Left lung (tissue), 10 donors: ENCODE data around the gene PEX5L. TPM values are rescaled to one million over a fixed set of nuclear protein-coding genes. Genes with fewer than 3 reads are reported as not detected.

Experiments
- ATAC-seq: fragments of 200-7000 bp; cut with Tn5 transposase; one replicate; pipeline ENCODE4 v1.9.1; 2020; ENCODE audit warnings: moderate library complexity
- DNase-seq, 4 donors: peaks; one replicate each; pipeline ENCODE4 v3.0.0-alpha.2; 2013 to 2020
- H3K27ac ChIP-seq, 2 donors: fragments of 200-600 bp; sonication (generic) in 1 of 2; one replicate each; pipeline versions ENCODE4 v1.5.0 to v1.8.0; 2020 to 2021
- H3K27me3 ChIP-seq, 2 donors: fragments of 200-600 bp; sonication (generic) in 1 of 2; one replicate each; pipeline versions ENCODE4 v1.5.0 to v1.8.0; 2020 to 2021
- H3K36me3 ChIP-seq, 2 donors: fragments of 200-600 bp; sonication (generic) in 1 of 2; one replicate each; pipeline versions ENCODE4 v1.5.0 to v1.8.0; 2020 to 2021
- H3K4me1 ChIP-seq, 2 donors: fragments of 200-600 bp; one replicate each; pipeline ENCODE4 v1.8.0; 2021
- H3K4me3 ChIP-seq, 2 donors: fragments of 200-600 bp; sonication (generic) in 1 of 2; one replicate each; pipeline versions ENCODE4 v1.5.0 to v1.8.0; 2020 to 2021; ENCODE audit warnings: mild to moderate bottlenecking in 1 of 2
- H3K9me3 ChIP-seq, 2 donors: fragments of 200-600 bp; sonication (generic) in 1 of 2; one replicate each; pipeline versions ENCODE4 v1.5.0 to v1.8.0; 2020 to 2021
- intact Hi-C, 2 donors: fragments of 100-400 bp; cut with DNase I; formaldehyde crosslinking; loops; one replicate each; pipeline versions ENCODE4 v1.11.2 to v1.14.2; 2022
- polyA plus RNA-seq, 6 donors: library from polyadenylated mRNA; unstranded; fragments of 120-200 nt; gene quantifications; one replicate each; pipeline ENCODE4 v1.2.1, GENCODE V29; 2013; ENCODE audit not compliant: insufficient read length in 6 of 6
- total RNA-seq, 2 donors: library from RNA; stranded (reverse); fragmentation: NEBNext Ultra II Directional; extraction: Animal tissue kit (Norgen Biotek cat#: 25700); gene quantifications; one replicate each; pipeline ENCODE4 v1.2.1, GENCODE V29; 2021
- TF ChIP-seq, protein P1 (sequence below), 2 donors: fragments of 200-600 bp; sonication (generic) in 1 of 2; IDR thresholded peaks; one replicate each; pipeline versions ENCODE4 v1.5.0 to v1.8.0; 2021; ENCODE audit warnings: antibody characterized with exemption in 2 of 2
- donor health status: DM: no; HTN: yes; CAD: no.
- donor health status: DM: no; HTN: no; CAD: no.

Gene PEX5L
- total and polyA plus RNA-seq, 8 donors = 0.33 to 0.63 (median 0.49) TPM; not detected in 2

- Histone ChIP-seq H3K36me3 (no peaks in the 10 kb centered on the region), H3K4me1 (no peaks in the 10 kb centered on the region), H3K4me3 (no peak overlapping the region), H3K9me3 (no peaks in the 10 kb centered on the region), H3K27ac (no peak overlapping the region), H3K27me3 (no peaks in the 10 kb centered on the region)
- TF ChIP-seq, protein P1, sequence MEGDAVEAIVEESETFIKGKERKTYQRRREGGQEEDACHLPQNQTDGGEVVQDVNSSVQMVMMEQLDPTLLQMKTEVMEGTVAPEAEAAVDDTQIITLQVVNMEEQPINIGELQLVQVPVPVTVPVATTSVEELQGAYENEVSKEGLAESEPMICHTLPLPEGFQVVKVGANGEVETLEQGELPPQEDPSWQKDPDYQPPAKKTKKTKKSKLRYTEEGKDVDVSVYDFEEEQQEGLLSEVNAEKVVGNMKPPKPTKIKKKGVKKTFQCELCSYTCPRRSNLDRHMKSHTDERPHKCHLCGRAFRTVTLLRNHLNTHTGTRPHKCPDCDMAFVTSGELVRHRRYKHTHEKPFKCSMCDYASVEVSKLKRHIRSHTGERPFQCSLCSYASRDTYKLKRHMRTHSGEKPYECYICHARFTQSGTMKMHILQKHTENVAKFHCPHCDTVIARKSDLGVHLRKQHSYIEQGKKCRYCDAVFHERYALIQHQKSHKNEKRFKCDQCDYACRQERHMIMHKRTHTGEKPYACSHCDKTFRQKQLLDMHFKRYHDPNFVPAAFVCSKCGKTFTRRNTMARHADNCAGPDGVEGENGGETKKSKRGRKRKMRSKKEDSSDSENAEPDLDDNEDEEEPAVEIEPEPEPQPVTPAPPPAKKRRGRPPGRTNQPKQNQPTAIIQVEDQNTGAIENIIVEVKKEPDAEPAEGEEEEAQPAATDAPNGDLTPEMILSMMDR (IDR thresholded peaks at IDR 0.05) = no peak
- no peak for DNase-seq
- ATAC-seq = no peak
- intact Hi-C loops = no loop called here
Measured at GRCh38 chr3:179833294-179833693, 203.4 kb downstream of the PEX5L start.

DNA sequence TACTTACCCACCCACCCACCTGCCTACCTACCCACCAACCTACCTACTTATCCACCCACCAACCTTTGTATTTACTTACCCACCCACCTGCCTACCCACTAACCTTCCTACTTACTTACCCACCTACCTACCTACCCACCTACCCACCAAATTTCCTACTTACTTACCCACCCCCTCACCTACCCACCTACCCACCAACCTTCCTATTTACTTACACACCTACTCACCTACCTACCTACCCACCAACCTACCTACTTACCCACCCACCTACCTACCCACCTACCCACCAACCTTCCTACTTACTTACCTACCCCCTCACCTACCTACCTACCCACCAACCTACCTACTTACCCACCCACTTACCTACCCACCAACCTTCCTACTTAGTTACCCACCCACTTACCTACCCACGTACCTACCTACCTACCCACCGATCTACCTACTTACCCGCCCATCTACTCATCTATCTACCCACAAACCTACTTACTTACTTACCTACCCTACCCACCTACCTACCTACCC lies 204.3 kb downstream of the PEX5L start:
- H3K9me3 ChIP-seq = no peaks in the 10 kb centered on the region
- no peak overlapping the region for H3K27ac ChIP-seq
- no peak overlapping the region for H3K4me3 ChIP-seq
- TF ChIP-seq, protein P1 (IDR thresholded peaks at IDR 0.05) = no peak
- H3K27me3 ChIP-seq = no peaks in the 10 kb centered on the region
- intact Hi-C loops = no loop called here
- H3K4me1 ChIP-seq = no peaks in the 10 kb centered on the region
- H3K36me3 ChIP-seq = no peaks in the 10 kb centered on the region
- DNase-seq (no peak), ATAC-seq (no peak)

DNA sequence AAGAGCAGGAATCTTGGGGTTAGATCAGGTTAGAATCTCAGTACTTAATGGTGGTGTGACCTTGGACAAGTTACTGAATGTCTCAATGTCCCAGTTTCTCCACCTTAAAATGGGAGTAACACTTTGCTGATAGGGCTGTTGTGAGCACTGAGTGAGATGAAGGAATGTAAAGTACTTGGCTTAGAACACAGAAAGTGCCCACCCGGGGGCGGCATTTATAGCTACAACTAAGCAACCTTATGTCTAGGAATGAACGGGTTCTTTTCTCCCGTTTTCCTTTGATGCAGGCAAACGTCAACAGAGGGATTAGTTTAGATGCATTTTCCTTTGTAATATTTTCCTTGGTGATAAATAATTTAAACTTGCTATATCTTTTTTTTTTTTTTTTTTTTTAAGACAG lies 207.3 kb downstream of the PEX5L start:
- DNase-seq (no peak), ATAC-seq (no peak)
- Histone ChIP-seq H3K36me3 (no peaks in the 10 kb centered on the region), H3K9me3 (no peaks in the 10 kb centered on the region), H3K4me3 (no peak overlapping the region), H3K27me3 (no peaks in the 10 kb centered on the region), H3K4me1 (no peaks in the 10 kb centered on the region), H3K27ac (no peak overlapping the region)
- intact Hi-C loops = no loop called here
- TF ChIP-seq, protein P1 (IDR thresholded peaks at IDR 0.05) = no peak

DNA sequence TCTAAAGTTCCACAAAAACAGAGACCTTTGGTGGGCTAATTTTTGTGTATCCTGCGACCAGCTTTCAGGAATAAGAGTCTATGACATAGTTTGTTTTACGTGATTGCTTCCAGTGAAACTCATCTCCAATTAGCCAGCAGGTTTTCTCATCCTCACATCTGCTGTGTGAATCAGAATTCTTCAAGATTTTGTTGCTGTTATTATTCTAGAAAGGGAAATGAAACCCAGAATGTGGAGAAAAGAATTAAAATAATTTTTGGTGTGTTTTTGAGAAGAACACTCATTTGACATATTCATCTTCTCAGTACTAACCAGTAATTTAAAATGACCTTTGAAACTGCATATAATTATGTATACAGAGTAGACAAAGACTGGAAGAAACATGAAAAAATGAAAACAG lies 208.0 kb downstream of the PEX5L start:
- H3K9me3 ChIP-seq = no peaks in the 10 kb centered on the region
- intact Hi-C loops = no loop called here
- no peak for DNase-seq
- no peaks in the 10 kb centered on the region for H3K4me1 ChIP-seq
- H3K36me3 ChIP-seq = no peaks in the 10 kb centered on the region
- H3K27me3 ChIP-seq = no peaks in the 10 kb centered on the region
- H3K27ac ChIP-seq = no peak overlapping the region
- no peak overlapping the region for H3K4me3 ChIP-seq
- no peak for ATAC-seq
- TF ChIP-seq, protein P1 (IDR thresholded peaks at IDR 0.05) = no peak

GRCh38 chr3:179826247-179826637 lies 210.5 kb downstream of the PEX5L start:
- Histone ChIP-seq H3K4me1 (no peaks in the 10 kb centered on the region), H3K27ac (no peak overlapping the region), H3K4me3 (no peak overlapping the region), H3K9me3 (no peaks in the 10 kb centered on the region), H3K27me3 (no peaks in the 10 kb centered on the region), H3K36me3 (no peaks in the 10 kb centered on the region)
- ATAC-seq (no peak), DNase-seq (no peak)
- intact Hi-C loops = no loop called here
- TF ChIP-seq, protein P1 (IDR thresholded peaks at IDR 0.05) = no peak
